Measurements from ENCODE around the gene XBP1.

Gene XBP1

DNA sequence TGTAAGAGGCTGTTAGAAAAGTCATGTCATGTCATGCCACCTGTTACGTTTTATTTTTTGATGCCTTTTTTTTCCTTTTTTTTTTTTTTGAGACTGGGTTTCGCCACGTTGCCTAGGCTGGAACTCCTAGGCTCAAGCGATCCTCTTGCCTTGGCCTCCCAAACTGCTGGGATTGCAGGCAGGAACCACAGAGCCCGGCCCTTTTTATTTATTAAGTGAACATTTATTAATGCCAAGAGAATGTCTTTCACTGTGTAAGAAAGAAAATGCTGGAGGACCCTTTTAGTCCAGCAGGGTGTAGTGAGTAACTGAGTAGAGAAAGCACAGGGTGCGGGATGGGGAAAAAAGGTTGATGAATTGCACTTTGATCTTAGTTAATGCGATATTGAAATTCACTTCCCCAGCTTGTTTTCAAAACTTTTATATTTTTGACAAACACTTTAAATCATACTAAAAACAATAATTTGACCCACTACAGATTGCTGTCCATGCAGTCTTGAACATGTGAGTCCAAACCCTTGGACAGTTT, 2.3 kb upstream of the XBP1 start:
- no peak overlapping the region; the same call in 1 of the 2 replicates for H3K9ac ChIP-seq (ENCODE audit: low read length)
- H3F3A ChIP-seq (ENCODE audit: insufficient read depth, low read length), result no peaks in the 10 kb centered on the region; the same call in 1 of the 2 replicates
- peak overlapping the region; percentile 46; the same call in 1 of the 2 replicates for H3K4me2 ChIP-seq (ENCODE audit: low read length)
- H2AFZ ChIP-seq (ENCODE audit: low read length), result no peak overlapping the region
- no peaks in the 10 kb centered on the region for H3K9me2 ChIP-seq (ENCODE audit: low read depth, low read length)
- H3K4me3 ChIP-seq (ENCODE audit: low read depth, low read length, poor library complexity, severe bottlenecking), result peak overlapping the region; percentile 88
- H3K27ac ChIP-seq (ENCODE audit: low read depth, low read length, poor library complexity, severe bottlenecking), result peak overlapping the region; percentile 18
- H3K27me3 ChIP-seq (ENCODE audit: insufficient read depth, low read length), result peaks cover 7% of the 10 kb centered on the region; the same call in 1 of the 2 replicates
- H3K9me3 ChIP-seq (ENCODE audit: low read length), result no peaks in the 10 kb centered on the region
- peaks cover 35% of the 10 kb centered on the region for H3K4me1 ChIP-seq (ENCODE audit: insufficient read depth, low read length, severe bottlenecking)
- TF ChIP-seq, protein P1, sequence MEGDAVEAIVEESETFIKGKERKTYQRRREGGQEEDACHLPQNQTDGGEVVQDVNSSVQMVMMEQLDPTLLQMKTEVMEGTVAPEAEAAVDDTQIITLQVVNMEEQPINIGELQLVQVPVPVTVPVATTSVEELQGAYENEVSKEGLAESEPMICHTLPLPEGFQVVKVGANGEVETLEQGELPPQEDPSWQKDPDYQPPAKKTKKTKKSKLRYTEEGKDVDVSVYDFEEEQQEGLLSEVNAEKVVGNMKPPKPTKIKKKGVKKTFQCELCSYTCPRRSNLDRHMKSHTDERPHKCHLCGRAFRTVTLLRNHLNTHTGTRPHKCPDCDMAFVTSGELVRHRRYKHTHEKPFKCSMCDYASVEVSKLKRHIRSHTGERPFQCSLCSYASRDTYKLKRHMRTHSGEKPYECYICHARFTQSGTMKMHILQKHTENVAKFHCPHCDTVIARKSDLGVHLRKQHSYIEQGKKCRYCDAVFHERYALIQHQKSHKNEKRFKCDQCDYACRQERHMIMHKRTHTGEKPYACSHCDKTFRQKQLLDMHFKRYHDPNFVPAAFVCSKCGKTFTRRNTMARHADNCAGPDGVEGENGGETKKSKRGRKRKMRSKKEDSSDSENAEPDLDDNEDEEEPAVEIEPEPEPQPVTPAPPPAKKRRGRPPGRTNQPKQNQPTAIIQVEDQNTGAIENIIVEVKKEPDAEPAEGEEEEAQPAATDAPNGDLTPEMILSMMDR (IDR thresholded peaks at IDR 0.05; ENCODE audit: low read length), result no peak
- no peak for TF ChIP-seq EZH2 (IDR thresholded peaks at IDR 0.05; ENCODE audit: borderline replicate concordance, low read length)
- H3K36me3 ChIP-seq (ENCODE audit: insufficient read depth, low read length), result no peaks in the 10 kb centered on the region
- H4K20me1 ChIP-seq (ENCODE audit: insufficient read depth, low read length), result no peaks in the 10 kb centered on the region
- H3K79me2 ChIP-seq (ENCODE audit: insufficient read depth, low read length), result no peaks in the 10 kb centered on the region

DNA sequence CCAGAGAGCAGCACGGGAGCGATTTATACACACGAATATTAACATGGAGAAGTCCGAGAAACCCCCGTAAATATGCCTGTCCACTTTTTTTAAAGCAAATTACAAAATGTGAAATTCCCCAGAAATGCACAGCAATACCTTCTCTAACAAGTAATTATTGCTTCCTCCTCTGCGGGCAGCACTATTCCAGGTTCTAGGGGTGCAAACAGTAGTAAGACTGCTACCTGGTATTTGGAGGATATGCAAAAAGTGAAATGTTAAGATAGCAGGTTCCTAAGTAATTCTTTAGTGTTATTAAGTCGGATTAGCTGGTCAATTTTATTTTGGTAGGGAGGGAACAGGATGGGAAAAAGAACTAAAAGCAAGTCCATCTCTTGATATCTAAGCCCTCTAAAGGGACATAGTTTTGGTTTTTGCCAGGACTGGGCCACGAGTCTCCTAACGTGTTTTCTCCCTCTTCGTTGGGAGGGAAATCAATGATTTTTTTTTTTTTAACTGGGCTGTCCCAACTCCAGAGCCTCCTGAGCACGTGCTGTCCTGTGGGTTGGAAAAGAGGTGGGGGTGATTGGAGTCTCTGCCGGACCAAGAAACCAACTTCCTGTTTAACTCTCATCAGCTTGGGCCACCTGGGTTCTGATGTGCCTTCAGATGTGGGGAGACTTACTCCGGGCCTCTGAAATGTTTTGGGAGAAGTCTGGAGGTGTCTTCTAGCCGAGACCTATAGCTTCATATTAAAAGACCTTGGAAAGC, 1.7 kb upstream of the XBP1 start:
- H2AFZ ChIP-seq (ENCODE audit: low read length), result no peak overlapping the region
- no peaks in the 10 kb centered on the region for H3K9me3 ChIP-seq (ENCODE audit: low read length)
- H3K9me2 ChIP-seq (ENCODE audit: low read depth, low read length), result no peaks in the 10 kb centered on the region
- H3K4me3 ChIP-seq (ENCODE audit: low read depth, low read length, poor library complexity, severe bottlenecking), result peak overlapping the region; percentile 88
- peaks cover 7% of the 10 kb centered on the region; the same call in 1 of the 2 replicates for H3K27me3 ChIP-seq (ENCODE audit: insufficient read depth, low read length)
- H3K9ac ChIP-seq (ENCODE audit: low read length), result peak overlapping the region; percentile 11; the same call in 1 of the 2 replicates
- TF ChIP-seq, protein P1 (IDR thresholded peaks at IDR 0.05; ENCODE audit: low read length), result no peak
- TF ChIP-seq EZH2 (IDR thresholded peaks at IDR 0.05; ENCODE audit: borderline replicate concordance, low read length), result no peak
- no peaks in the 10 kb centered on the region; the same call in 1 of the 2 replicates for H3F3A ChIP-seq (ENCODE audit: insufficient read depth, low read length)
- H3K36me3 ChIP-seq (ENCODE audit: insufficient read depth, low read length), result peaks cover 5% of the 10 kb centered on the region
- H3K79me2 ChIP-seq (ENCODE audit: insufficient read depth, low read length), result no peaks in the 10 kb centered on the region
- peak overlapping the region; percentile 18 for H3K27ac ChIP-seq (ENCODE audit: low read depth, low read length, poor library complexity, severe bottlenecking)
- peaks cover 35% of the 10 kb centered on the region for H3K4me1 ChIP-seq (ENCODE audit: insufficient read depth, low read length, severe bottlenecking)
- peak overlapping the region; percentile 46; the same call in 1 of the 2 replicates for H3K4me2 ChIP-seq (ENCODE audit: low read length)
- H4K20me1 ChIP-seq (ENCODE audit: insufficient read depth, low read length), result no peaks in the 10 kb centered on the region

DNA sequence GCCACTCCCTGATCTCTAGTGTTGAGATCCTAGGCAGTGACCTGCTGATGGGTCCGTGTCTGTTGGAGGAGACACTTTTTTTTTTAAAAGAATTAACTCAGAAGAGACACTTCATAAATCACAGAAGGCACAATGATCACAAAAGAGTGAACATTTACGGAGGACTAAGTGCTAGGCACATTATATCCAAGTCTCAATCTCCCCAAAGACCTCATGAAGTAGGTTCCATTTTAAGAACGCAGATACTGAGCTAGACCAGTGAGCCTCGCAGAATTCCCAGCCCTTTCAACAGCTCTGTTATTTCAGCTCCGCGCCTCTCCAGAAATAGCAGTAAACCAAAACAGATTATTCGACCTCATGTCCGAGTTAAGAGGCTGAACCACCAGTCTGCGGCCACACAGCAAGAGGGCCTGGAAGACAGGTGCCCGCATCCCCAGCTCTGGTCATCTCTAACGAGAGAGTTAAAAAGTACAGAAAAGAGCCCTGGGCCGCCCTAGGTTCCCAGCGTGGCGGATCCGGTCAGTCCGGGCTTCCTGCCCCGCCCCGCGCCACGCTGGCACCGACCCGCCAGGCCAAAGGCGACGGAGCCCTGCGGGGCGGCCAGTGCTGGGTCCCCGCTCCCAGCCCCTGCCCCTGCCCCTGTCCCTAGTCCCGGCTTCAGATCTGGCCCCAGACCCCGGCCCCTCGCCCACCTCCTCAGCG, 612 bp downstream of the XBP1 start:
- no peaks in the 10 kb centered on the region for H3K9me2 ChIP-seq (ENCODE audit: low read depth, low read length)
- TF ChIP-seq, protein P1 (IDR thresholded peaks at IDR 0.05; ENCODE audit: low read length), result no peak
- TF ChIP-seq EZH2 (IDR thresholded peaks at IDR 0.05; ENCODE audit: borderline replicate concordance, low read length), result no peak
- peaks cover 27% of the 10 kb centered on the region for H3K36me3 ChIP-seq (ENCODE audit: insufficient read depth, low read length)
- H3K27ac ChIP-seq (ENCODE audit: low read depth, low read length, poor library complexity, severe bottlenecking), result no peak overlapping the region
- H3K27me3 ChIP-seq (ENCODE audit: insufficient read depth, low read length), result peaks cover 7% of the 10 kb centered on the region; the same call in 1 of the 2 replicates
- no peak overlapping the region for H2AFZ ChIP-seq (ENCODE audit: low read length)
- H3K4me2 ChIP-seq (ENCODE audit: low read length), result peak overlapping the region; percentile 71
- peaks cover 35% of the 10 kb centered on the region for H3K4me1 ChIP-seq (ENCODE audit: insufficient read depth, low read length, severe bottlenecking)
- no peaks in the 10 kb centered on the region for H3K79me2 ChIP-seq (ENCODE audit: insufficient read depth, low read length)
- peak overlapping the region; percentile 88 for H3K4me3 ChIP-seq (ENCODE audit: low read depth, low read length, poor library complexity, severe bottlenecking)
- no peaks in the 10 kb centered on the region; the same call in 1 of the 2 replicates for H3F3A ChIP-seq (ENCODE audit: insufficient read depth, low read length)
- H4K20me1 ChIP-seq (ENCODE audit: insufficient read depth, low read length), result no peaks in the 10 kb centered on the region
- H3K9me3 ChIP-seq (ENCODE audit: low read length), result no peaks in the 10 kb centered on the region
- H3K9ac ChIP-seq (ENCODE audit: low read length), result peak overlapping the region; percentile 80

Data from OCI-LY1 (cell line).